Dermis microvascular lymphatic vessel endothelial cell (primary cell): Measurements from ENCODE around the gene C1orf94. TPM values are rescaled to one million over a fixed set of nuclear protein-coding genes. Genes with fewer than 3 reads are reported as not detected.

Source experiments
- DNase-seq, 2 donors: peaks; one replicate each; pipeline versions ENCODE4 v3.0.0 to v3.0.0-alpha.2; 2010; ENCODE audit warnings: low read depth in 2 of 2
- total RNA-seq: library from RNA; depleted of rRNA; stranded (reverse); fragments of >200 nt; gene quantifications from 2 replicates; pipeline ENCODE4 v1.2.1, GENCODE V29; 2014

C1orf94 gene
- total RNA-seq, 1 donor from 2014 or later: not detected

GRCh38 chr1:34262023-34262853 lies 85.5 kb downstream of the C1orf94 start:
- no peak for DNase-seq

DNA sequence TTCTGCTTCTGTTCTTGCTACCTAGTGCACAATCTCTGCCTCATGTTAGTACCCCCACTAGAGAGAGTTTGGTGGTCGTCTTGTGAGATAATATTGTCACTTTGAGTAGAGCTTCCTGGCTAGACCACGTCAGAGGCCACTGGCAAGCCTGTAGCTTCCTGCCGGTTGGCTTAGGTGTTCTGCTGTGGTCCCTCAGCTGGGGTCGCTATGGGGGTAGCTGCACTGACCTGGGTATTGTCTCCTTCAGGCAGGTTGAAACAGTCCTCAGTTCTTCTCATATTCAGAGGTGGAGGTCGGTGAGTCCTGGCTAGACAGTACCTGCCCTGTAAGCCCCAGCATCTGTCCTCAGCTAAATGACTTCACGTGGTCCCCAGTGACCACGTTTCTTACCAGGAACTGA lies 86.2 kb downstream of the C1orf94 start:
- DNase-seq: no peak

GRCh38 chr1:34263406-34263805 lies 86.7 kb downstream of the C1orf94 start:
- DNase-seq: no peak

- DNase-seq: no peak
These were observed 88.7 kb downstream of the C1orf94 start for GRCh38 chr1:34265396-34265795.

- no peak for DNase-seq
These were observed 89.6 kb downstream of the C1orf94 start for GRCh38 chr1:34266127-34266951.

DNA sequence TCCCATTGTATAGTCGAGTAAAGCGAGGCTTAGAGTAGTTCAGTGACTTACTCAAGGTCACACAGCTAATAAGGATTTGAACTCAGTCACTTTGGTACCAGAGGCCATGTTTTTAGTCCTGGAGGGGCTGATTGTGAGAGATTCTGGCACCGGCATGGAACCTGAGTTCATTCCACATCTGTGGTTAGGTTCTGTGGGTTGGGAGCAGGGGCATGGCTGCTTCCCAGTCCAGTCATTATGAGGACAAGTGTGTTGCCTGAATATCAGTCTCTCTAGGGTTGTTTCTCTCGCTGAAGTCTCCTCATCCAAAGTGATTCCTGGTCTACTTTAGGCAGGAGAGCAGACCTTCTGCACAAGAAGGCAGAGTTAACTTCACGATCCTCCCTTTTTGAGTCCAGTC lies 90.6 kb downstream of the C1orf94 start:
- DNase-seq: no peak

DNA sequence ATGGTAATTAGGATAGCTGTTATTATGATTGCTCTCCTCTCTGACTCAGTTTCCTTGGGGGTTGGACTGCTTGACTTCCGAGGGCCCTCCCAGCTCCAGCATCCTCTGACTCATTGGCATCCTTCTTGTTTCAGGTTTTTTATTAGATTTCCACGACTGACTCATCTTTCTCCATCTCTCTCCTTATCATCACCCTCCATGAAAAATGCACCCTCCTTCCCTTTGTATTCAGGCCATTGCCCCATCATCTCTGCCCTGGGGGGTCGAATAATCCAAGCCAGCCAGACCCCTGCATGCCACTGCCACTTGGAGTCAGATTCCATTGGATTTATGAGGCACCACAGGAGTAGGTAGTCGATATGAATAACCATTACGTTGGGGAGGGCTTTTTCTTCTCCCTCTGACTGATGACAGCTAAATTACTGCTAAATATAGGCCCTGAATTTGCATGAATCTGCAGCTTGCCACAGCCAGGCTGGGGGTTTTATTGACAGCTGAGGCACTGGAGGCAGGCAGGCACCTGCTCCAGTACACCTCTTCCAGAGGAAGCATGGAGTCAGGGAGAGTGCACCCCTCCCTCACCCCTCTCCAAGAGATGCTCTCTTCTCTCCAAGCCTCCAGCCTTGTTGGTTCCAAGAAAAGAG lies 91.7 kb downstream of the C1orf94 start:
- no peak for DNase-seq

Other genes with a start within 250 kb of the C1orf94 start
- gene CSMD2, start 11.7 kb upstream of the C1orf94 start, total RNA-seq: under 0.01 TPM in 2 replicates